Measurements from ENCODE around the gene LCK.

DNA sequence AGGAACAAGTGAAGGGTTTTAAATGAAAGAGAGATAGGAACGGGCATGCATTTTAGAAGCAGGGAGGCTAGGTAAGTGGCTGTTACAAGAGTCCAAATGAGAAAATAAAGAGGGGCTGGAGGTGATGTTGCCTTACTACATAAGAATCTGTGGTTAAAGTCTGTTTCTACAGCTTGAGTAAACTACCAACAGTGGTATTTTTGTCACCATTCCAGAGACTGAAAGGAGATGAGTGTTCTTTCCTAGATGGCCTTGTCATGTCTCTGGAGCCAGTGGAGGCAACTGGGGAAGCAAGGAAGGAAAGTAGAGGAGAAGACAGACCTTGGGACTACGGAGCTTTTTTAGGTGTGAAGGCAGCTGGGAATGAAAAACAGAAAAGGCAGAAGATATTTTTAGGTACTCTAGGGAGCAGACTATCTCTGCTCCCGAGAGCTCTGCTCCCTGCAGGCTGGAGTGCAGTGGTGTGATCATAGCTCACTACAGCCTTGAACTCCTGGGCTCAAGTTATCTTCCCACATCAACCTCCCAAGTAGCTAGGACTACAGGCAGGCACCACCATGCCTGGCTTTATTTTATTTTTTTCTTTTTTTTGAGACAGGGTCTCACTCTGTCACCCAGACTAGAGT is 53.0 kb downstream of the LCK start:
- TF ChIP-seq ETV6 (IDR thresholded peaks at IDR 0.05; ENCODE audit: borderline replicate concordance in 1 of 2, low read depth in 2 of 2, low read length in 1 of 2) (no peak), ETV6 (CRISPR knock-in tag; IDR thresholded peaks at IDR 0.05; ENCODE audit: borderline replicate concordance) (no peak), MAFK (IDR thresholded peaks at IDR 0.05; ENCODE audit: low read length) (no peak), POLR2A (conservative IDR thresholded peaks at IDR 0.05) (no peak), BCLAF1 (IDR thresholded peaks at IDR 0.05; ENCODE audit: borderline replicate concordance in 1 of 2, control insufficient read depth in 1 of 2, low read depth in 2 of 2, low read length in 1 of 2) (no peak), SRF (CRISPR knock-in tag; IDR thresholded peaks at IDR 0.05) (no peak), ZNF41 (CRISPR knock-in tag; conservative IDR thresholded peaks at IDR 0.05) (no peak), CTCF (IDR thresholded peaks at IDR 0.05 in 2 of 3, conservative IDR thresholded peaks at IDR 0.05 in 1 of 3; ENCODE audit: insufficient read depth in 2 of 3, low read depth in 1 of 3, low read length in 3 of 3) (no peak)
- TF ChIP-seq, protein P1, sequence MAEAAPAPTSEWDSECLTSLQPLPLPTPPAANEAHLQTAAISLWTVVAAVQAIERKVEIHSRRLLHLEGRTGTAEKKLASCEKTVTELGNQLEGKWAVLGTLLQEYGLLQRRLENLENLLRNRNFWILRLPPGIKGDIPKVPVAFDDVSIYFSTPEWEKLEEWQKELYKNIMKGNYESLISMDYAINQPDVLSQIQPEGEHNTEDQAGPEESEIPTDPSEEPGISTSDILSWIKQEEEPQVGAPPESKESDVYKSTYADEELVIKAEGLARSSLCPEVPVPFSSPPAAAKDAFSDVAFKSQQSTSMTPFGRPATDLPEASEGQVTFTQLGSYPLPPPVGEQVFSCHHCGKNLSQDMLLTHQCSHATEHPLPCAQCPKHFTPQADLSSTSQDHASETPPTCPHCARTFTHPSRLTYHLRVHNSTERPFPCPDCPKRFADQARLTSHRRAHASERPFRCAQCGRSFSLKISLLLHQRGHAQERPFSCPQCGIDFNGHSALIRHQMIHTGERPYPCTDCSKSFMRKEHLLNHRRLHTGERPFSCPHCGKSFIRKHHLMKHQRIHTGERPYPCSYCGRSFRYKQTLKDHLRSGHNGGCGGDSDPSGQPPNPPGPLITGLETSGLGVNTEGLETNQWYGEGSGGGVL (CRISPR knock-in tag; IDR thresholded peaks at IDR 0.05), result no peak
- TF ChIP-seq, protein P2, sequence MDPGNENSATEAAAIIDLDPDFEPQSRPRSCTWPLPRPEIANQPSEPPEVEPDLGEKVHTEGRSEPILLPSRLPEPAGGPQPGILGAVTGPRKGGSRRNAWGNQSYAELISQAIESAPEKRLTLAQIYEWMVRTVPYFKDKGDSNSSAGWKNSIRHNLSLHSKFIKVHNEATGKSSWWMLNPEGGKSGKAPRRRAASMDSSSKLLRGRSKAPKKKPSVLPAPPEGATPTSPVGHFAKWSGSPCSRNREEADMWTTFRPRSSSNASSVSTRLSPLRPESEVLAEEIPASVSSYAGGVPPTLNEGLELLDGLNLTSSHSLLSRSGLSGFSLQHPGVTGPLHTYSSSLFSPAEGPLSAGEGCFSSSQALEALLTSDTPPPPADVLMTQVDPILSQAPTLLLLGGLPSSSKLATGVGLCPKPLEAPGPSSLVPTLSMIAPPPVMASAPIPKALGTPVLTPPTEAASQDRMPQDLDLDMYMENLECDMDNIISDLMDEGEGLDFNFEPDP (CRISPR knock-in tag; IDR thresholded peaks at IDR 0.05), result no peak

Data from K562 (cell line).